Neuronal stem cell (in vitro differentiated cells): Measurements from ENCODE around the gene LETMD1.
"Not testable (repeated sequence)": the region's sequence is repeated elsewhere in the genome, so short reads cannot be mapped to it uniquely, and the experiment has no call there.

Experiments
- DNase-seq: peaks from one replicate; pipeline ENCODE4 v3.0.0-alpha.2; 2013; ENCODE audit warnings: low spot score
- H2AFZ ChIP-seq: one replicate; pipeline ENCODE4 v1.6.1; 2013; ENCODE audit warnings: mild to moderate bottlenecking, low read length, inconsistent platforms
- H2AK5ac ChIP-seq: 2 replicates; pipeline ENCODE4 v1.6.1; 2013; ENCODE audit warnings: low read depth, mild to moderate bottlenecking, inconsistent platforms, low read length, moderate library complexity, mixed read lengths
- H2BK120ac ChIP-seq: 2 replicates; pipeline ENCODE4 v1.6.1; 2013; ENCODE audit warnings: low read depth, mild to moderate bottlenecking, inconsistent platforms, low read length, moderate library complexity, mixed read lengths
- H2BK12ac ChIP-seq: one replicate; pipeline ENCODE4 v1.6.1; 2013; ENCODE audit warnings: low read length, inconsistent platforms
- H2BK15ac ChIP-seq: 2 replicates; pipeline ENCODE4 v1.6.1; 2013; ENCODE audit warnings: mild to moderate bottlenecking, low read length, inconsistent platforms, mixed read lengths
- H2BK5ac ChIP-seq: one replicate; pipeline ENCODE4 v1.6.1; 2013; ENCODE audit warnings: inconsistent platforms, mild to moderate bottlenecking, low read length, moderate library complexity
- H3K14ac ChIP-seq: one replicate; pipeline ENCODE4 v1.6.1; 2013; ENCODE audit warnings: low read length, inconsistent platforms
- H3K18ac ChIP-seq: 2 replicates; pipeline ENCODE4 v1.6.1; 2013; ENCODE audit warnings: low read length, inconsistent platforms
- H3K23ac ChIP-seq: 2 replicates; pipeline ENCODE4 v1.6.1; 2013; ENCODE audit warnings: low read depth, mild to moderate bottlenecking, mixed read lengths, low read length, inconsistent platforms; ENCODE audit not compliant: poor library complexity
- H3K27ac ChIP-seq: replicated peaks from 3 replicates; pipeline ENCODE4 v1.5.1; 2013; ENCODE audit warnings: low read length, inconsistent platforms
- H3K27me3 ChIP-seq, 3 experiments: 2 replicates each; pipeline ENCODE4 v1.6.1; 2013; ENCODE audit warnings: low read length in 3 of 3, mild to moderate bottlenecking in 2 of 3, inconsistent platforms in 1 of 3, low read depth in 1 of 3, mixed read lengths in 1 of 3, moderate library complexity in 1 of 3; ENCODE audit not compliant: control insufficient read depth in 3 of 3, insufficient read depth in 3 of 3
- H3K36me3 ChIP-seq, 2 donors: replicated peaks in 1 of 2; 2 replicates each; pipeline ENCODE4 v1.6.1; 2013; ENCODE audit warnings: low read length in 2 of 2; ENCODE audit not compliant: control insufficient read depth in 2 of 2, insufficient read depth in 2 of 2
- H3K4ac ChIP-seq: 2 replicates; pipeline ENCODE4 v1.6.1; 2013; ENCODE audit warnings: inconsistent platforms, mild to moderate bottlenecking, low read length, moderate library complexity
- H3K4me1 ChIP-seq, 2 donors: 1 replicate in 1 of 2; 2 replicates in 1 of 2; pipeline ENCODE4 v1.6.1; 2013; ENCODE audit warnings: low read length in 2 of 2, low read depth in 1 of 2; ENCODE audit not compliant: control insufficient read depth in 2 of 2, insufficient read depth in 1 of 2
- H3K4me2 ChIP-seq: one replicate; pipeline ENCODE4 v1.6.1; 2013; ENCODE audit warnings: mild to moderate bottlenecking, low read length, inconsistent platforms; ENCODE audit not compliant: insufficient read depth, poor library complexity, severe bottlenecking
- H3K4me3 ChIP-seq, 2 donors: 2 replicates each; pipeline ENCODE4 v1.5.1; 2013; ENCODE audit warnings: low read length in 2 of 2, mild to moderate bottlenecking in 2 of 2, inconsistent platforms in 1 of 2, moderate library complexity in 1 of 2
- H3K79me1 ChIP-seq: one replicate; pipeline ENCODE4 v1.6.1; 2013; ENCODE audit warnings: low read depth, mild to moderate bottlenecking, inconsistent platforms, low read length, moderate library complexity
- H3K9ac ChIP-seq: one replicate; pipeline ENCODE4 v1.6.1; 2013; ENCODE audit warnings: mild to moderate bottlenecking, low read depth, low read length, inconsistent platforms; ENCODE audit not compliant: poor library complexity
- H3K9me3 ChIP-seq, 2 donors: replicated peaks in 1 of 2; 2 replicates each; pipeline versions ENCODE3 to v1.6.1; 2013; ENCODE audit warnings: low read length in 2 of 2, mild to moderate bottlenecking in 2 of 2, inconsistent platforms in 1 of 2, low read depth in 1 of 2, mixed read lengths in 1 of 2, moderate library complexity in 1 of 2; ENCODE audit not compliant: control insufficient read depth in 2 of 2, insufficient read depth in 1 of 2
- H4K8ac ChIP-seq: one replicate; pipeline ENCODE4 v1.6.1; 2013; ENCODE audit warnings: low read depth, mild to moderate bottlenecking, inconsistent platforms, low read length, moderate library complexity
- H4K91ac ChIP-seq: one replicate; pipeline ENCODE4 v1.6.1; 2013; ENCODE audit warnings: low read length, low read depth, mild to moderate bottlenecking, inconsistent platforms; ENCODE audit not compliant: poor library complexity
- WGBS, 2 donors: extraction: QIAGEN DNeasy Blood & Tissue Kit; methylation state at CpG; one replicate each; pipeline ENCODE4 v1.1.7; 2013; ENCODE audit warnings: missing lambda C conversion rate in 2 of 2, mixed read lengths in 1 of 2; ENCODE audit not compliant: insufficient read length in 2 of 2, insufficient replicate concordance in 1 of 2; ENCODE audit errors: extremely low coverage in 2 of 2; 5-methylcytosine and 5-hydroxymethylcytosine counted together

Gene LETMD1

GRCh38 chr12:51014467-51014866 is 33.7 kb upstream of the LETMD1 start:
- not testable (repeated sequence) for H3K4me2 ChIP-seq, H3K4me1 ChIP-seq, H2AK5ac ChIP-seq, H2BK120ac ChIP-seq, H3K79me1 ChIP-seq, H4K8ac ChIP-seq, H3K9me3 ChIP-seq, H2BK12ac ChIP-seq, H3K36me3 ChIP-seq, H3K27ac ChIP-seq, DNase-seq, H3K9ac ChIP-seq, H2BK5ac ChIP-seq, H3K4me3 ChIP-seq, H2BK15ac ChIP-seq, H3K18ac ChIP-seq, H3K14ac ChIP-seq, H2AFZ ChIP-seq, H3K23ac ChIP-seq, H4K91ac ChIP-seq, H3K4ac ChIP-seq, H3K27me3 ChIP-seq
- WGBS, 2 donors = no CpG with 5 or more reads among the region's 9 CpGs

DNA sequence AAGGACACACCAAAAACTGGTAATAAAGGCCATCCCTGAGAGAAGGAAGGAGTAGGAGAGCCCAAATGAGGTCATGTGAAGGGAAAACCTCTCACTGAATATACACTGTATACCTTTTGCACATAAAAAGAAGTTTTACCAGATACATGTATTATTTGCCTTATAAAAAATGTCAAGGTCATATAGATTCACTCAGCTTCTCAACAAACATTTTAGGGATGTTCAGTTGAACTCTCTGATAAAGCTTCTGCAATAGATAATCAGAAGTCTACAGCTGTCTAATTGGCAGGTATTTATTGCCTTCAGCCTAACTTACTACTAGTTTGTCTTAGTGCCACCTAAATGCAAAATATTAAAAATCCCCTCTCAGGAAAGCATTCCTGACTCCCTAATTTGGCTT is 30.7 kb upstream of the LETMD1 start:
- Histone ChIP-seq H3K27me3 (no peaks in the 10 kb centered on the region), H2BK12ac (no peak overlapping the region), H3K9me3 (no peaks in the 10 kb centered on the region), H3K4me3 (no peak overlapping the region), H2AK5ac (no peak overlapping the region), H2BK5ac (no peak overlapping the region), H3K79me1 (no peaks in the 10 kb centered on the region), H2BK120ac (no peak overlapping the region), H2AFZ (no peak overlapping the region), H3K18ac (no peak overlapping the region), H4K8ac (no peak overlapping the region), H3K4me2 (no peak overlapping the region), H3K4me1 (no peaks in the 10 kb centered on the region), H4K91ac (no peak overlapping the region), H3K14ac (no peak overlapping the region), H3K4ac (no peak overlapping the region), H3K23ac (no peak overlapping the region), H3K36me3 (peaks cover 0 to 3% of the 10 kb centered on the region in 2 donors), H3K27ac (no peak overlapping the region), H2BK15ac (no peak overlapping the region), H3K9ac (no peak overlapping the region)
- no peak for DNase-seq

DNA sequence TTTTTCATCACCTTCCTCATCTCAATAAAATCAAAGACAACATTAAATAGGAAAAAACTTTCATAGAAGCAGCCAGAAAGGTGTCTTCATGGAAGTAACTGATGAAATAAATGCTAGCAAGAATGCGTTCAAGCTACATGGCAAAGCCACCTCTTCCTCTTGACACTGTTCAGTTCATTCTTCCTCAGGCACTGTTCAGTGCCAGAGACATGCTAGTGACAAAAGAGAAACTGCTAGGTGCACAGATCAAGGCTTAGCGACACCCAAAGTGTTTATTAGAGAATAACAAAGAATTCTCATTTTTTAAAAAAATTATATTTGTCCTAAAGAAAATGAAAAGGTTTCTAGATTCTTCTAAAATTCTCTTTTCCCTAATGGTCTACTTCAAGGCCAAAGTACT is 29.2 kb upstream of the LETMD1 start:
- no peak overlapping the region for H3K27ac ChIP-seq
- no peak overlapping the region for H4K8ac ChIP-seq
- no peak overlapping the region for H3K4me3 ChIP-seq
- H3K9me3 ChIP-seq = no peaks in the 10 kb centered on the region
- peaks cover 0 to 3% of the 10 kb centered on the region in 2 donors for H3K36me3 ChIP-seq
- no peak overlapping the region for H2BK15ac ChIP-seq
- no peak overlapping the region for H3K4ac ChIP-seq
- no peaks in the 10 kb centered on the region for H3K4me1 ChIP-seq
- no peak overlapping the region for H2AFZ ChIP-seq
- no peaks in the 10 kb centered on the region for H3K27me3 ChIP-seq
- H2BK5ac ChIP-seq = no peak overlapping the region
- H2BK120ac ChIP-seq = no peak overlapping the region
- no peak overlapping the region for H2AK5ac ChIP-seq
- no peak overlapping the region for H3K9ac ChIP-seq
- H3K4me2 ChIP-seq = no peak overlapping the region
- no peak overlapping the region for H3K14ac ChIP-seq
- WGBS, 2 donors = no CpG with 5 or more reads among the region's 2 CpGs
- DNase-seq = no peak
- H2BK12ac ChIP-seq = no peak overlapping the region
- no peak overlapping the region for H4K91ac ChIP-seq
- H3K23ac ChIP-seq = no peak overlapping the region
- H3K79me1 ChIP-seq = no peaks in the 10 kb centered on the region
- no peak overlapping the region for H3K18ac ChIP-seq

- Histone ChIP-seq H3K4ac (no peak overlapping the region), H4K8ac (no peak overlapping the region), H3K4me1 (peaks cover 2 to 5% of the 10 kb centered on the region in 2 donors), H3K27me3 (no peaks in the 10 kb centered on the region), H3K14ac (no peak overlapping the region), H2BK15ac (no peak overlapping the region), H3K18ac (no peak overlapping the region), H3K4me3 (no peak overlapping the region), H3K36me3 (peaks cover 0 to 3% of the 10 kb centered on the region in 2 donors), H3K9ac (no peak overlapping the region), H3K23ac (no peak overlapping the region), H3K27ac (no peak overlapping the region), H2BK5ac (no peak overlapping the region), H3K9me3 (no peaks in the 10 kb centered on the region), H4K91ac (no peak overlapping the region), H3K4me2 (no peak overlapping the region), H2BK120ac (no peak overlapping the region), H3K79me1 (no peaks in the 10 kb centered on the region), H2BK12ac (no peak overlapping the region), H2AFZ (no peak overlapping the region), H2AK5ac (no peak overlapping the region)
- DNase-seq = no peak
- no CpG with 5 or more reads among the region's 2 CpGs for WGBS, 2 donors
Observed at GRCh38 chr12:51019927-51020326, 28.2 kb upstream of the LETMD1 start.
